Glutamatergic neuron (in vitro differentiated cells): ENCODE data around the gene GIT2. TPM values are rescaled to one million over a fixed set of nuclear protein-coding genes. Genes with fewer than 3 reads are reported as not detected.

Experiments
- DNase-seq: peaks from one replicate; pipeline ENCODE4 v3.0.0; 2022
- H3K27ac Mint-ChIP-seq: one replicate; pipeline ENCODE4 v1.8.0; 2020; ENCODE audit warnings: mild to moderate bottlenecking, mixed read lengths, inconsistent platforms; ENCODE audit not compliant: unreplicated experiment
- H3K27me3 Mint-ChIP-seq: one replicate; pipeline ENCODE4 v1.8.0; 2020; ENCODE audit warnings: mild to moderate bottlenecking, moderate library complexity, mixed read lengths, inconsistent platforms; ENCODE audit not compliant: unreplicated experiment
- H3K36me3 Mint-ChIP-seq: one replicate; pipeline ENCODE4 v1.8.0; 2020; ENCODE audit warnings: mild to moderate bottlenecking, mixed read lengths, inconsistent platforms; ENCODE audit not compliant: unreplicated experiment
- H3K4me1 Mint-ChIP-seq: one replicate; pipeline ENCODE4 v1.8.0; 2020; ENCODE audit warnings: mild to moderate bottlenecking, low read depth, mixed read lengths, inconsistent platforms; ENCODE audit not compliant: unreplicated experiment
- H3K4me3 Mint-ChIP-seq: one replicate; pipeline ENCODE4 v1.8.0; 2020; ENCODE audit warnings: mild to moderate bottlenecking, mixed read lengths, inconsistent platforms; ENCODE audit not compliant: unreplicated experiment
- H3K9me3 Mint-ChIP-seq: one replicate; pipeline ENCODE4 v1.8.0; 2020; ENCODE audit warnings: mild to moderate bottlenecking, moderate library complexity, mixed read lengths, inconsistent platforms; ENCODE audit not compliant: unreplicated experiment
- CTCF ChIP-seq: fragments of 200-600 bp; sonication (generic); IDR thresholded peaks from one replicate; pipeline ENCODE4 v1.5.0; 2021; ENCODE audit not compliant: partially characterized antibody, unreplicated experiment
- total RNA-seq: library from RNA; stranded (reverse); fragmentation: NEBNext Ultra II Directional; extraction: Animal tissue kit (Norgen Biotek cat#: 25700); gene quantifications from one replicate; pipeline ENCODE4 v1.2.1, GENCODE V29; 2021; ENCODE audit not compliant: unreplicated experiment

Gene GIT2
- total RNA-seq, 1 donor from 2014 or later: 54.9 TPM

- peaks cover 4% of the 10 kb centered on the region for H3K36me3 Mint-ChIP-seq
- H3K4me3 Mint-ChIP-seq: no peak overlapping the region
- peaks cover 5% of the 10 kb centered on the region for H3K9me3 Mint-ChIP-seq
- no peaks in the 10 kb centered on the region for H3K27me3 Mint-ChIP-seq
- H3K4me1 Mint-ChIP-seq: peaks cover 8% of the 10 kb centered on the region
- TF ChIP-seq CTCF: no peak
- DNase-seq: no peak
- no peak overlapping the region for H3K27ac Mint-ChIP-seq
These were observed 41.1 kb upstream of the GIT2 start for GRCh38 chr12:110037315-110037714.

GRCh38 chr12:110035534-110036104 is 39.5 kb upstream of the GIT2 start:
- Mint-ChIP-seq H3K9me3 (peaks cover 7% of the 10 kb centered on the region), H3K27ac (no peak overlapping the region), H3K4me3 (no peak overlapping the region), H3K36me3 (peaks cover 4% of the 10 kb centered on the region), H3K27me3 (no peaks in the 10 kb centered on the region), H3K4me1 (peaks cover 8% of the 10 kb centered on the region)
- TF ChIP-seq CTCF: no peak
- no peak for DNase-seq

- no peaks in the 10 kb centered on the region for H3K27me3 Mint-ChIP-seq
- peaks cover 4% of the 10 kb centered on the region for H3K36me3 Mint-ChIP-seq
- no peak overlapping the region for H3K4me3 Mint-ChIP-seq
- no peak for DNase-seq
- peaks cover 7% of the 10 kb centered on the region for H3K4me1 Mint-ChIP-seq
- peaks cover 5% of the 10 kb centered on the region for H3K9me3 Mint-ChIP-seq
- H3K27ac Mint-ChIP-seq: no peak overlapping the region
- no peak for TF ChIP-seq CTCF
These were observed 37.7 kb upstream of the GIT2 start for GRCh38 chr12:110033888-110034287.

- peaks cover 7% of the 10 kb centered on the region for H3K9me3 Mint-ChIP-seq
- H3K36me3 Mint-ChIP-seq: peaks cover 8% of the 10 kb centered on the region
- H3K27me3 Mint-ChIP-seq: peaks cover under 1% of the 10 kb centered on the region
- no peak overlapping the region for H3K27ac Mint-ChIP-seq
- no peak overlapping the region for H3K4me3 Mint-ChIP-seq
- DNase-seq: no peak
- no peak for TF ChIP-seq CTCF
- H3K4me1 Mint-ChIP-seq: peaks cover 5% of the 10 kb centered on the region
These were observed 33.2 kb upstream of the GIT2 start for GRCh38 chr12:110029290-110029815.

GRCh38 chr12:110028323-110028722 is 32.2 kb upstream of the GIT2 start:
- DNase-seq: no peak
- H3K27me3 Mint-ChIP-seq: peaks cover 11% of the 10 kb centered on the region
- no peak for TF ChIP-seq CTCF
- no peak overlapping the region for H3K4me3 Mint-ChIP-seq
- peaks cover 12% of the 10 kb centered on the region for H3K9me3 Mint-ChIP-seq
- H3K27ac Mint-ChIP-seq: peak overlapping the region; percentile 23
- peaks cover 8% of the 10 kb centered on the region for H3K36me3 Mint-ChIP-seq
- H3K4me1 Mint-ChIP-seq: peaks cover 16% of the 10 kb centered on the region
